ENCODE data around the gene ASB1. TPM values are rescaled to one million over a fixed set of nuclear protein-coding genes. Genes with fewer than 3 reads are reported as not detected.

The ASB1 gene
- total RNA-seq, 1 donor, result 27.9 TPM

GRCh38 chr2:238459081-238459629, 32.4 kb downstream of the ASB1 start:
- H3K27ac ChIP-seq (ENCODE audit: low read depth, low read length), result peak overlapping the region; percentile 95
- peak overlapping the region; percentile 43 for H3K4me3 ChIP-seq (ENCODE audit: insufficient read depth, low read length)

DNA sequence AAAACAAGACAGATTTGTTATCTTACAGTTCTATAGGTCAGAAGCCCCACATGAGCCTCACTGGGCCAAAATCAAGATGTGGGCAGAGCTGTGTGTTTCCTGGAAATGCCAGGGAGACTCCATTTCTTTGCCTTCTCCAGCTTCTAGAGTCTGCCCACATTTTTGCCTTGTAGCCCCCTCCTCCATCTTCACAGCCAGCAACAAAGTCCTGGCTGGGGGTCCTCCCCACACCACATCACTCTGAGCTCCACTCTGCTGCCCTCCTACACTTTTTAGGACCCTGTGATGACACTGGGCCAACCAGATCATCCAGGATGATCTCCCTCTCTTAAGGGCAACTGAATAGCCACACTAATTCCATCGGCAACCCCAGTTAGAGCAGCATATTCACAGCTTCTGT, 34.3 kb downstream of the ASB1 start:
- H3K27me3 ChIP-seq (ENCODE audit: insufficient read depth, low read length), result no peaks in the 10 kb centered on the region
- DNase-seq (ENCODE audit: insufficient read length, low spot score, missing footprints), result no peak
- peaks cover 2% of the 10 kb centered on the region for H3K79me2 ChIP-seq (ENCODE audit: insufficient read depth, low read length)
- H3K9me3 ChIP-seq (ENCODE audit: low read depth, low read length), result no peaks in the 10 kb centered on the region
- no peak overlapping the region for H3K4me2 ChIP-seq (ENCODE audit: insufficient read depth, low read length)
- H3K4me3 ChIP-seq (ENCODE audit: insufficient read depth, low read length), result no peak overlapping the region
- H3K36me3 ChIP-seq (ENCODE audit: insufficient read depth, low read length), result peaks cover 6% of the 10 kb centered on the region
- no peak overlapping the region for H2AFZ ChIP-seq (ENCODE audit: low read length)
- peaks cover 36% of the 10 kb centered on the region for H3K4me1 ChIP-seq (ENCODE audit: insufficient read depth, low read length)
- no peak for TF ChIP-seq CTCF (IDR thresholded peaks at IDR 0.05; ENCODE audit: extremely low read depth, low read depth, low read length)
- H3K27ac ChIP-seq (ENCODE audit: low read depth, low read length), result peak overlapping the region; percentile 17
- no peaks in the 10 kb centered on the region for H4K20me1 ChIP-seq (ENCODE audit: insufficient read depth, low read length)

More at GRCh38 chr2:238459081-238459629, 32.4 kb downstream of the ASB1 start:
- H3K4me1 ChIP-seq (ENCODE audit: insufficient read depth, low read length), result peaks cover 36% of the 10 kb centered on the region
- TF ChIP-seq CTCF (IDR thresholded peaks at IDR 0.05; ENCODE audit: extremely low read depth, low read depth, low read length), result no peak
- H3K79me2 ChIP-seq (ENCODE audit: insufficient read depth, low read length), result no peaks in the 10 kb centered on the region
- peak overlapping the region; percentile 74 for H3K4me2 ChIP-seq (ENCODE audit: insufficient read depth, low read length)
- H3K27me3 ChIP-seq (ENCODE audit: insufficient read depth, low read length), result no peaks in the 10 kb centered on the region
- no peak overlapping the region for H2AFZ ChIP-seq (ENCODE audit: low read length)
- no peaks in the 10 kb centered on the region for H3K9me3 ChIP-seq (ENCODE audit: low read depth, low read length)
- DNase-seq (ENCODE audit: insufficient read length, low spot score, missing footprints), result peak; percentile 89
- H4K20me1 ChIP-seq (ENCODE audit: insufficient read depth, low read length), result no peaks in the 10 kb centered on the region
- no peaks in the 10 kb centered on the region for H3K36me3 ChIP-seq (ENCODE audit: insufficient read depth, low read length)

DNA sequence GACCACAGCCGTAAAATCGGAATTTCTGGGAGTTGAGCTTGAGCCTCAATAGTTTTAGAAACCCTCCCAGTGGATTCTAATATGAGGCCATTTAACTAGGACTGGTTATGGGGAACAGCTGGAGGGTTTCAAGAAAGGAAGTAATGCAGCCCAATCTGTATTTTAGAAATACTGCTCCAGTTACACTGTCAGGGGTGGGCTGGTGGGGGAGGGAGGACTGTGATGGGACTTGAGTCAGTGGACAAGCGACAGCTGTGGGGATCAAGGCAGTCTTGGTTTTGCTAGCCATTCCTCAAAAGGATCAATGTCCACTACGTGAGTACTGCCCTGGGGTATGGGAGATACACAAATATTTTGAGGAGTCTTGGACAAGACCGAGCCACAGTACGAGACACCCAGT, 34.8 kb downstream of the ASB1 start:
- Histone ChIP-seq H3K4me2 (ENCODE audit: insufficient read depth, low read length) (no peak overlapping the region), H2AFZ (ENCODE audit: low read length) (no peak overlapping the region)

DNA sequence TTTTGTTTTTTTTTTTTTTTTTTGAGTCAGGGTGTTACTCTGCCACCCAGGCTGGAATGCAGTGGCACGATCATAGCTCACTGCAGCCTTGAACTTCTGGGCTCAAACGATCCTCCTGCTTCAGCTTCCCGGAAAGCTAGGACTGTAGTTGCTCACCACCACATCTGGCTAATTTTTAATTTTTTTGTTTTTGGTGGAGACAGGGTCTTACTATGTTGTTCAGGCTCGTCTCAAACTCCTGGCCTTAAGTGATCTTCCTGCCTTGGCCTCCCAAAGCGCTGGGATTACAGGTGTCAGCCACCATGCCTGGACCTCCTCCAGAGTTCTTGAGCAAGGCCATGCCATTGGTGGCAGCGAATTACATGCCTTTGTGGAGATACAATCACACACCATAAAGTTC, 35.2 kb downstream of the ASB1 start:
- Histone ChIP-seq H3K9me3 (ENCODE audit: low read depth, low read length) (no peaks in the 10 kb centered on the region), H3K4me1 (ENCODE audit: insufficient read depth, low read length) (peaks cover 33% of the 10 kb centered on the region), H3K27me3 (ENCODE audit: insufficient read depth, low read length) (no peaks in the 10 kb centered on the region), H3K4me2 (ENCODE audit: insufficient read depth, low read length) (no peak overlapping the region), H3K79me2 (ENCODE audit: insufficient read depth, low read length) (peaks cover 2% of the 10 kb centered on the region), H3K27ac (ENCODE audit: low read depth, low read length) (no peak overlapping the region), H4K20me1 (ENCODE audit: insufficient read depth, low read length) (no peaks in the 10 kb centered on the region), H3K36me3 (ENCODE audit: insufficient read depth, low read length) (peaks cover 6% of the 10 kb centered on the region), H2AFZ (ENCODE audit: low read length) (no peak overlapping the region), H3K4me3 (ENCODE audit: insufficient read depth, low read length) (no peak overlapping the region)
- no peak for DNase-seq (ENCODE audit: insufficient read length, low spot score, missing footprints)
- no peak for TF ChIP-seq CTCF (IDR thresholded peaks at IDR 0.05; ENCODE audit: extremely low read depth, low read depth, low read length)

More for the DNA sequence above, 34.8 kb downstream of the ASB1 start:
- Histone ChIP-seq H3K36me3 (ENCODE audit: insufficient read depth, low read length) (peaks cover 6% of the 10 kb centered on the region), H3K4me3 (ENCODE audit: insufficient read depth, low read length) (no peak overlapping the region), H3K9me3 (ENCODE audit: low read depth, low read length) (no peaks in the 10 kb centered on the region), H4K20me1 (ENCODE audit: insufficient read depth, low read length) (no peaks in the 10 kb centered on the region), H3K27me3 (ENCODE audit: insufficient read depth, low read length) (no peaks in the 10 kb centered on the region), H3K4me1 (ENCODE audit: insufficient read depth, low read length) (peaks cover 36% of the 10 kb centered on the region), H3K79me2 (ENCODE audit: insufficient read depth, low read length) (peaks cover 2% of the 10 kb centered on the region), H3K27ac (ENCODE audit: low read depth, low read length) (peak overlapping the region; percentile 17)
- DNase-seq (ENCODE audit: insufficient read length, low spot score, missing footprints), result no peak
- no peak for TF ChIP-seq CTCF (IDR thresholded peaks at IDR 0.05; ENCODE audit: extremely low read depth, low read depth, low read length)
